Measurements from ENCODE around the gene C2orf76.

Gene C2orf76

GRCh38 chr2:119307419-119308140 is 59.1 kb downstream of the C2orf76 start:
- TF ChIP-seq, protein P1, sequence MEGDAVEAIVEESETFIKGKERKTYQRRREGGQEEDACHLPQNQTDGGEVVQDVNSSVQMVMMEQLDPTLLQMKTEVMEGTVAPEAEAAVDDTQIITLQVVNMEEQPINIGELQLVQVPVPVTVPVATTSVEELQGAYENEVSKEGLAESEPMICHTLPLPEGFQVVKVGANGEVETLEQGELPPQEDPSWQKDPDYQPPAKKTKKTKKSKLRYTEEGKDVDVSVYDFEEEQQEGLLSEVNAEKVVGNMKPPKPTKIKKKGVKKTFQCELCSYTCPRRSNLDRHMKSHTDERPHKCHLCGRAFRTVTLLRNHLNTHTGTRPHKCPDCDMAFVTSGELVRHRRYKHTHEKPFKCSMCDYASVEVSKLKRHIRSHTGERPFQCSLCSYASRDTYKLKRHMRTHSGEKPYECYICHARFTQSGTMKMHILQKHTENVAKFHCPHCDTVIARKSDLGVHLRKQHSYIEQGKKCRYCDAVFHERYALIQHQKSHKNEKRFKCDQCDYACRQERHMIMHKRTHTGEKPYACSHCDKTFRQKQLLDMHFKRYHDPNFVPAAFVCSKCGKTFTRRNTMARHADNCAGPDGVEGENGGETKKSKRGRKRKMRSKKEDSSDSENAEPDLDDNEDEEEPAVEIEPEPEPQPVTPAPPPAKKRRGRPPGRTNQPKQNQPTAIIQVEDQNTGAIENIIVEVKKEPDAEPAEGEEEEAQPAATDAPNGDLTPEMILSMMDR (IDR thresholded peaks at IDR 0.05; ENCODE audit: low read length): no peak
- TF ChIP-seq EZH2 (IDR thresholded peaks at IDR 0.05; ENCODE audit: borderline replicate concordance, low read length): no peak
- Histone ChIP-seq H3K79me2 (ENCODE audit: insufficient read depth, low read length) (no peaks in the 10 kb centered on the region), H3K9ac (ENCODE audit: low read length) (no peak overlapping the region), H3K4me1 (ENCODE audit: insufficient read depth, low read length, severe bottlenecking) (peaks cover 15% of the 10 kb centered on the region), H3K4me3 (ENCODE audit: low read depth, low read length, poor library complexity, severe bottlenecking) (no peak overlapping the region), H3K9me3 (ENCODE audit: low read length) (no peaks in the 10 kb centered on the region), H3K4me2 (ENCODE audit: low read length) (no peak overlapping the region), H2AFZ (ENCODE audit: low read length) (no peak overlapping the region), H3F3A (ENCODE audit: insufficient read depth, low read length) (no peaks in the 10 kb centered on the region), H3K36me3 (ENCODE audit: insufficient read depth, low read length) (no peaks in the 10 kb centered on the region), H3K27ac (ENCODE audit: low read depth, low read length, poor library complexity, severe bottlenecking) (no peak overlapping the region), H3K27me3 (ENCODE audit: insufficient read depth, low read length) (0 out of 2 replicates have a peak, but pooled peaks cover 4% of the 10 kb centered on the region), H3K9me2 (ENCODE audit: low read depth, low read length) (no peaks in the 10 kb centered on the region), H4K20me1 (ENCODE audit: insufficient read depth, low read length) (no peaks in the 10 kb centered on the region)

- TF ChIP-seq, protein P1 (IDR thresholded peaks at IDR 0.05; ENCODE audit: low read length): no peak
- TF ChIP-seq EZH2 (IDR thresholded peaks at IDR 0.05; ENCODE audit: borderline replicate concordance, low read length): no peak
- Histone ChIP-seq H3K4me1 (ENCODE audit: insufficient read depth, low read length, severe bottlenecking) (peaks cover 6% of the 10 kb centered on the region), H3K4me2 (ENCODE audit: low read length) (no peak overlapping the region), H4K20me1 (ENCODE audit: insufficient read depth, low read length) (no peaks in the 10 kb centered on the region), H3K27ac (ENCODE audit: low read depth, low read length, poor library complexity, severe bottlenecking) (no peak overlapping the region), H3K4me3 (ENCODE audit: low read depth, low read length, poor library complexity, severe bottlenecking) (no peak overlapping the region), H3F3A (ENCODE audit: insufficient read depth, low read length) (no peaks in the 10 kb centered on the region), H3K9ac (ENCODE audit: low read length) (no peak overlapping the region), H3K9me2 (ENCODE audit: low read depth, low read length) (no peaks in the 10 kb centered on the region), H2AFZ (ENCODE audit: low read length) (no peak overlapping the region), H3K36me3 (ENCODE audit: insufficient read depth, low read length) (no peaks in the 10 kb centered on the region), H3K9me3 (ENCODE audit: low read length) (no peaks in the 10 kb centered on the region), H3K79me2 (ENCODE audit: insufficient read depth, low read length) (no peaks in the 10 kb centered on the region), H3K27me3 (ENCODE audit: insufficient read depth, low read length) (0 out of 2 replicates have a peak, but pooled peaks cover 4% of the 10 kb centered on the region)
Measured at GRCh38 chr2:119306196-119306590, 60.4 kb downstream of the C2orf76 start.

DNA sequence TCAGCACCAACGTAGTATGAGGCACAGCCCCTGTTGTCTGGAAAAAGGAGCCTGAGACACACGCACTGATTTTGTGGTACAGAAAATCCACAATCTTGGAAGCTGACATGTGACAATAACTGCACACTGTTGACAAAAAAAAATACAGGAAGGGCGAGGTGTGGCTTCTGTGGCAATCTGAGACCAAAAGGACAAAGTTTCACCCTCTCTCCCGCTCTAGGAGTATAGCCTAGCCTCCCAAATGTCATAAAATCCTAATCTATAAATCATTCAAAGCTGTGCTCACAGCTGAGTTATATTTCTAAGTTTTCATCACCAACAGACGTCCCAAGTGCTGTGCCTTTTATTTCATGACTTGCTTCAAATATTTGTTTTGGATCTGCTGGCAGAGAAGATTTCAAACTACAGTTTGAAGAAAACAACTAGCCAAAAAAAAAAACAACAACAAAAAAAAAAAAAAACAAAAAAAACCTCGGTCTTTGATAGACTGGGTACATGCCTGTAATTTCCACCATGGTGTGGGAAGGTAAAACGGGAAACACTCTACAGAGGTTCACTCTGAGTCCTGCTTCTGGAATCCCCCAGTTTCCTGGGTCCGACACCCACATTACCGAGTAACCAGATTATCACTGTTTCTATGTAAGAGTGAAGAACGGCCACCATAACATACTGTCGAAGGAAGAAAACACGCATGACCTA is 61.0 kb downstream of the C2orf76 start:
- H2AFZ ChIP-seq (ENCODE audit: low read length): no peak overlapping the region
- no peak for TF ChIP-seq EZH2 (IDR thresholded peaks at IDR 0.05; ENCODE audit: borderline replicate concordance, low read length)
- TF ChIP-seq, protein P1 (IDR thresholded peaks at IDR 0.05; ENCODE audit: low read length): no peak

More for the DNA sequence above, 61.0 kb downstream of the C2orf76 start:
- no peak overlapping the region for H3K4me2 ChIP-seq (ENCODE audit: low read length)
- no peak overlapping the region for H3K4me3 ChIP-seq (ENCODE audit: low read depth, low read length, poor library complexity, severe bottlenecking)
- no peaks in the 10 kb centered on the region for H4K20me1 ChIP-seq (ENCODE audit: insufficient read depth, low read length)
- H3K79me2 ChIP-seq (ENCODE audit: insufficient read depth, low read length): no peaks in the 10 kb centered on the region
- 0 out of 2 replicates have a peak, but pooled peaks cover 4% of the 10 kb centered on the region for H3K27me3 ChIP-seq (ENCODE audit: insufficient read depth, low read length)
- H3K9me3 ChIP-seq (ENCODE audit: low read length): no peaks in the 10 kb centered on the region
- no peak overlapping the region for H3K27ac ChIP-seq (ENCODE audit: low read depth, low read length, poor library complexity, severe bottlenecking)
- H3K9me2 ChIP-seq (ENCODE audit: low read depth, low read length): no peaks in the 10 kb centered on the region
- H3K4me1 ChIP-seq (ENCODE audit: insufficient read depth, low read length, severe bottlenecking): peaks cover 3% of the 10 kb centered on the region
- no peaks in the 10 kb centered on the region for H3K36me3 ChIP-seq (ENCODE audit: insufficient read depth, low read length)
- H3F3A ChIP-seq (ENCODE audit: insufficient read depth, low read length): no peaks in the 10 kb centered on the region
- no peak overlapping the region for H3K9ac ChIP-seq (ENCODE audit: low read length)

Data from OCI-LY1 (cell line).